HG02970 (cell line): ENCODE results near the gene CHD1.

Experiments used
- ATAC-seq: cut with Tn5 transposase; IDR thresholded peaks from one replicate; pipeline ENCODE4 v1.9.1; 2021; ENCODE audit warnings: mild to moderate bottlenecking, moderate library complexity, moderate number of reproducible peaks; ENCODE audit not compliant: unreplicated experiment, low FRiP score

CHD1 gene

GRCh38 chr5:98936948-98937715 is 8.3 kb upstream of the CHD1 start:
- no peak for ATAC-seq

- ATAC-seq, result no peak
Observed at GRCh38 chr5:98935206-98935605, 6.4 kb upstream of the CHD1 start.

DNA sequence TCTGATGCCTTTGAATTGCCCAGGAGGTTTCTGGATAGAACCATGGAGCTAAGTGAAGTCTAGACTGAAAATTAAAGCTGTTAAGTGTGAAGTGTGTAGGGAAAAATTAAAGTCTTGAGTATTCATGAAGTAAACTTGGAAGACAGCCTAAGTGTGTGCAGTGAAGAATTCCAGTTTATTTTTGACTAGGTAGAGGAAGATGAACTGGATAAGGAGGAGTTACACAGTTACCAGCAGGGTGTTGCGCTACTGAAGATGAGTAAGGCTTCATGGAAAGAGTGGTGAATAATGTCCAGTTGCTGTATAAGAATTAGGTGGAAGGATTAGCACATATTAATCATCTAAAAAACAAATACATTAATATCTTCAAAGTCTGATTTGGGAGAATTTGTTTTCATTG is 5.7 kb upstream of the CHD1 start:
- ATAC-seq, result no peak

DNA sequence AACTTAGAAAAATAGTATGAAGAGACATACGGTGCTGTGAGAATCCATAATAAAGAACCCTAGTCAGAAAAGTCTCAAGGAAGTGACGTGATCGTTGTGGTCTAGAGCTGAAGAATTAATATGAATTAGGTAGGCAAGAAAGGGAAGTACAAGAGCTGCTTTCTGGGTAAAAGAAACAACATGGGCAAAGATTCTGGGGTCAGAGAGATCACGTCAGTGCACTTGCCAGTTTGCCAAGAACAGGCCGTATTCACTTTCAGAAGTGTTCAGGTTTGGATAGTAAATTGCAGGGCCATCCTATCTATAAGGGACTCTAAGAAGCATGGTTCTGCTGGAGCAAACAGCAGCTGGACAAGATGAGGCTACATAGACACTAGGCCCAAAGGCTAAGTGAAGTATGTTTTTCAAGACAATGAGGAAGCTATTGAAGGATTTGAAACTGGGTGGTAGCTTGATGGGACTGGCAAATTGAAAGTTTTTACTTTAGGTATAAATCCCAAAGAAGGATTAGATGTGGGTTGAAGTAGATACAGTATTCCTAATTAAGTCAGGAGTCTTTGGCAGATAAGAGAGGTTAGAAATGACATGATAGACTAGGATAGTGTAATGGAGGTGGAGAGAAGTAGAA is 4.8 kb upstream of the CHD1 start:
- no peak for ATAC-seq

- no peak for ATAC-seq
Observed at GRCh38 chr5:98930972-98931762, 2.4 kb upstream of the CHD1 start.

GRCh38 chr5:98929710-98930298 is 997 bp upstream of the CHD1 start:
- ATAC-seq, result no peak

DNA sequence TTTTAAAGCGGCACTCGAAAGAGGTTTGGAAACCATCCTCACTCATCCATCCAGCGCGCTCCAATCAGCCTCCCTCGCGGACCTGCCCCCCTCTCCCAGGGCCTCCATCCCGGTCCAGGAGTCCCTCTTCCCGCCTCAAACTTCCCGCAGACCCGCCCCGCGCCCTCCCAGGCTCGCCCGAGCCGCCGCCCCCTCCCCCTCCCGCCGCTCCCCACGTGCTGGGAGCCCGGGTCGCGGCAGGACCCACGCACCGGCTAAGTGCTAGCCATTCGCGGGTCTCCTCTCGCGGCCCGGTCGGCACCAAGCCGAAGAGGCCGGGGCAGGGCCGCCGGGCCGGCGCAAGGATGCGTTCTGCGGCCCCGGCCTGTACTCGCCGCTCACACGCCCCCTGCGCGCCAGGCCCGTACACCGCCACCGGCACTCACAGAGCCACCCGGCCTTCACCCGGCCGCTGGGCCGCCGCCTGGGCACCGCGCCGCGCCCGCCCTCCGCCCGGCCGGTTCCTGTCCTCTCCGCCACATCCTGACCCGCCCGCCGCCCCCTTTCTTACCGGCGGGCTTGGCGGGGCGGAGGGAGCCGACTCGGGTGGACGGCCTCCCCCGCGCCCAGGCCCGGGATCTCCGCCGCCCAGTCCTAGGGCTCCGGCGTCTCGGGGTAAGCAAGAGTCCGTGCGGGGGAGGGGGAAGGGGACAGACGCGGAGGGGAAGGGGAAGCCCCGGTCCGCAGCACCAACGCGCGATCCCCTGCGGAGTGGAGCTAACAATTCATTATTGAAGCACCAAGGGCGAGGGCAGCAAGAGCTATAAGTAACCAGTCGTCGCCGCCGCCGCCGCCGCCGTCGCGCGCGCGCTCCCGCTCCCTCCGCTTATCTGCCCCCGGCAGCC is 576 bp downstream of the CHD1 start:
- ATAC-seq, result peak; percentile 32

- no peak for ATAC-seq
Observed at GRCh38 chr5:98927242-98927988, 1.4 kb downstream of the CHD1 start.

DNA sequence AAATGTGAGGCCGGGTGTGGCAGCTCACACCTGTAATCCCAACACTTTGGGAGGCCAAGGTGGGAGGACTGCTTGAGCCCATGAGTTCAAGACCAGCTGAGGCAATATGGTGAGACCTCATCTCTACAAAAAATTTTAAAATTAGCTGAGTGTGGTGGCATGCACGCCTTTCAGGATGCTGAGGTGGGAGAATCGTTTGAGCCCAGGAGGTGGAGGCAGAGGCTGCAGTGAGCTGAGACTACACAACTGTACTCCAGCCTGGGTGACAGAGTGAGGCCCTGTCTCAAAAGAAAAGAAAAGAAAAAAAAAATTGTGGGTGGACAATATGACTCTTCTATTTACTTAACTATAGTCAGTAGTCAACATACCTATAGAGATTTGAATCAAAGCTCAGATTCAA is 4.8 kb downstream of the CHD1 start:
- no peak for ATAC-seq

- ATAC-seq, result no peak
Observed at GRCh38 chr5:98921947-98922505, 6.8 kb downstream of the CHD1 start.

DNA sequence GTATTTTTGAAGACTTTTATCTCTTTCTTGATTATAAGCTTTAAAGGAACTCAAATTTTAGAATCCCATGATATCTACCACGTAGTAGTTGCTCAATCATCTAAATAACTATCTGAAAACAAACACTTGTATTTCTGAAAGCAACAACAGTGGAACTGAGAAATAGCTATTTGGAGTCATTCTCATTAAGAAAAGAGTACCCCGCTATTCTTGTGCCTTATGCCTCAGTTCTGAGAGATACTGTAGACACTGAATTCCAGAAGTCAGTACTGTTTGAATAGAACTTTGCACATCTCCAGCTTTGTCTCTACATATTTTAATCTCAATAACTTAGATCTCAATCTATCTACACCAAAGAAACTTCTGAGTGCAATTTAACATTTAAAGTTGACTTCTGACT is 11.4 kb downstream of the CHD1 start:
- no peak for ATAC-seq

GRCh38 chr5:98916540-98916939 is 12.3 kb downstream of the CHD1 start:
- no peak for ATAC-seq

DNA sequence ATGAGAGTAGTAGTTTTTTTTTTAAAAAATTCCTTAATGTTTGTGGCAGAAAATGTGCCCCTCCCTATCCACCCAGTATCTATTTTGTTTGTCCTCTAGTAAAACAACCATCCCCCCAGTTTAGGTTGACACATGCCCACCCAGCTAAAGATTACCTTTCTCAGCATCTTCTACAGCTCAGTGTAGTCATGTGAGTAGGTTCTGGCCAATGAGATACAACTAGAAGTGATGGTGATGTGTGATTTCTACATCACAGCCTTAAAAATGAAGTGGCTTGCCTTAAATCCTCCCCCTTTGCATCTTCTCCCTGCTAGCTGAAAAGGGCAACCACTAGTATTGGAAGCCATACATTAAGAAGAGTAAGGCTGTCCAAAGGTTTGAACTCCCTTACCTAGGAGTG is 14.9 kb downstream of the CHD1 start:
- ATAC-seq, result no peak

GRCh38 chr5:98911280-98912040 is 17.3 kb downstream of the CHD1 start:
- ATAC-seq, result no peak

DNA sequence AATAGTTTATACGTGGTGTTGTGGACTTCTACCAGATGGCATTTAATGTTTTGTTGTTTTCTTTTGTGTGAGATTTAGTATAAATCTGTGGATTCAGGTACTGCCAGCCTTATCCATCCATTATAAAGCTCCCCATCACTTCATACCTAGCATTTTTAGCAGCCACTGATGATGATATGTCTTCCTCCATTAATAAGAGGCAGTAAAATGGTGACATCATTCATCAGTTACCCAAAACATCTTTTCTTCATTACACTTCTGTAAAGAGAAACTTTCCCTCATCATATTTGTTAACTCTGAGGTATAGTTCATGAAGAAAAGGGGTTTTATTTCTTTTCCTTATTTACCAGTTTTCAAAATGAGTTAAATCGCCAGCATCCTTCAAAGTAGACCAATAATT is 19.4 kb downstream of the CHD1 start:
- no peak for ATAC-seq

- ATAC-seq, result no peak
Observed at GRCh38 chr5:98907951-98908350, 20.9 kb downstream of the CHD1 start.

DNA sequence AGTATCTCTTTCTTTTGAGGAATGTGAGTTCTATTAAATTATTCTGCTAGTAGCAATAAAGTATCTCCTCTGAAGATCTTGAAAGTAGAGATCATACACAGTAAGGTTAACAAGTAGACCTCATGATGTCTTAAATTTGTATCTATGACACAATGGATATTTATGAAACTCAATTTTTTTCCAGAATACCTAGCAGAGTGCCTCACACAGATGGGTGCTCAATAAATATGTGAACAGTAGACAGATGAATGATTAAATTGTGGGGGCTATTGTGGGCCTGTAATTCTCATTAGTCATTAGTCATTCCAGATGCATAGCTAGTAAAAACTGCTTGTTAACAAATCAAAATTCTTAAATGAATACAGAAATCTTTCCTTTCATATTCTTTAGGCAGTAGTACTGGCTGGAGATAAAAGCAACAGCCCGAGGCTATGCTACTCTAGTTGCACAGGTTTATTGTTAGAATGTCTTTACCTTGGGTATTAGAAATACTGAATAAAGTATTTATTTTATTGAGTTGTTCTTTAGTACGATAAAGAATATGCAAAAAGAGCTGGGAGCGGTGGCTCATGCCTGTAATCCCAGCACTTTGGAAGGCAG is 22.0 kb downstream of the CHD1 start:
- no peak for ATAC-seq
